Endothelial cell of umbilical vein (primary cell): Measurements from ENCODE around the gene CHST14. TPM values are rescaled to one million over a fixed set of nuclear protein-coding genes. Genes with fewer than 3 reads are reported as not detected.

ENCODE experiments used
- BruUV-seq: library from RNA; stranded (reverse); fragments of 400-500 nt; replicated peaks from 2 replicates; lab custom pipeline; 2021; lab: Mats Ljungman, UMichigan
- CTCF ChIA-PET: fragments of 300-600, 350-600 bp; sonication (Branson Sonifier 250); formaldehyde crosslinking; loops from one replicate; lab custom pipeline; 2021; ENCODE audit warnings: antibody characterized with exemption, inconsistent platforms; lab: Charles Lee
- POLR2A ChIA-PET: fragments of 300-600, 350-600 bp; sonication (Branson Sonifier 250); formaldehyde crosslinking; loops from one replicate; lab custom pipeline; 2021; ENCODE audit warnings: antibody characterized with exemption, inconsistent platforms; lab: Charles Lee
- DNase-seq: peaks from one replicate; pipeline ENCODE4 v3.0.0-alpha.2; 2011; ENCODE audit warnings: low read depth, low spot score
- FAIRE-seq: peaks from 2 replicates; lab custom pipeline; 2011; peaks lifted over from hg19 to GRCh38; lab: Jason Lieb, UNC
- H2AFZ ChIP-seq: 2 replicates; pipeline ENCODE4 v1.6.0; 2012; ENCODE audit warnings: low read depth, low read length, control low read depth, inconsistent platforms
- H3K27ac ChIP-seq: 2 replicates; pipeline ENCODE4 v1.5.1; 2011; ENCODE audit warnings: low read depth, mild to moderate bottlenecking, control low read depth, low read length, moderate library complexity; ENCODE audit not compliant: insufficient read depth
- H3K27me3 ChIP-seq, 2 experiments: 2 replicates each; pipeline versions ENCODE4 v1.6.0 to v1.6.1; 2011; ENCODE audit warnings: low read length in 2 of 2, mixed read lengths in 1 of 2; ENCODE audit not compliant: control insufficient read depth in 2 of 2, insufficient read depth in 2 of 2
- H3K36me3 ChIP-seq, 2 experiments: 2 replicates in 1 of 2; 3 replicates in 1 of 2; pipeline ENCODE4 v1.5.1; 2011; ENCODE audit warnings: low read length in 2 of 2, mild to moderate bottlenecking in 1 of 2, moderate library complexity in 1 of 2; ENCODE audit not compliant: control insufficient read depth in 2 of 2, insufficient read depth in 2 of 2; ENCODE audit errors: extremely low read depth in 1 of 2
- H3K4me1 ChIP-seq: 3 replicates; pipeline ENCODE4 v1.5.1; 2011; ENCODE audit warnings: mild to moderate bottlenecking, low read length; ENCODE audit not compliant: control insufficient read depth, insufficient read depth; ENCODE audit errors: extremely low read depth
- H3K4me2 ChIP-seq: 2 replicates; pipeline ENCODE4 v1.6.1; 2011; ENCODE audit warnings: low read length, control low read depth, mixed read lengths; ENCODE audit not compliant: insufficient read depth
- H3K4me3 ChIP-seq, 3 experiments: fragments of 200-600 bp in 1 of 3; sonication (generic), shearing (Covaris generic) in 1 of 3; replicated peaks in 1 of 3; 2 replicates each; pipeline ENCODE4 v1.5.1; 2011 to 2016; ENCODE audit warnings: control low read depth in 3 of 3, low read length in 3 of 3, mild to moderate bottlenecking in 2 of 3, inconsistent platforms in 1 of 3, low read depth in 1 of 3, moderate library complexity in 1 of 3; ENCODE audit not compliant: insufficient read depth in 1 of 3
- H3K79me2 ChIP-seq: 2 replicates; pipeline ENCODE4 v1.6.0; 2012; ENCODE audit warnings: low read length, inconsistent platforms; ENCODE audit not compliant: control insufficient read depth, insufficient read depth
- H3K9ac ChIP-seq: replicated peaks from 2 replicates; pipeline ENCODE3; 2011; ENCODE audit warnings: low read length, control low read depth; ENCODE audit not compliant: insufficient read depth; ENCODE audit errors: extremely low read depth
- H3K9me1 ChIP-seq: replicated peaks from 3 replicates; pipeline ENCODE4 v1.6.0; 2011; ENCODE audit warnings: mild to moderate bottlenecking, low read length; ENCODE audit not compliant: control insufficient read depth, insufficient read depth; ENCODE audit errors: extremely low read depth
- H3K9me3 ChIP-seq: replicated peaks from 2 replicates; pipeline ENCODE4 v1.5.1; 2012; ENCODE audit warnings: low read length, inconsistent platforms; ENCODE audit not compliant: control insufficient read depth, insufficient read depth
- H4K20me1 ChIP-seq: replicated peaks from 2 replicates; pipeline ENCODE3; 2011; ENCODE audit warnings: mild to moderate bottlenecking, low read length; ENCODE audit not compliant: control insufficient read depth, insufficient read depth; ENCODE audit errors: extremely low read depth
- CTCF ChIP-seq, 2 donors: IDR thresholded peaks; 1 replicate in 1 of 2; 2 replicates in 1 of 2; pipeline ENCODE4 v1.5.1; 2011; ENCODE audit warnings: low read length in 2 of 2, mild to moderate bottlenecking in 2 of 2, moderate library complexity in 2 of 2, control low read depth in 1 of 2, inconsistent platforms in 1 of 2, low read depth in 1 of 2; ENCODE audit not compliant: insufficient read depth in 1 of 2; ENCODE audit errors: extremely low read depth in 1 of 2
- FOS ChIP-seq: IDR thresholded peaks from 2 replicates; pipeline ENCODE4 v1.6.1; 2011; ENCODE audit warnings: mild to moderate bottlenecking, low read length, moderate library complexity, borderline replicate concordance; ENCODE audit not compliant: insufficient read depth
- JUN ChIP-seq: IDR thresholded peaks from 2 replicates; pipeline ENCODE4 v1.6.1; 2011; ENCODE audit warnings: borderline replicate concordance, low read depth; ENCODE audit not compliant: insufficient read length, insufficient read depth
- MAX ChIP-seq: IDR thresholded peaks from 2 replicates; pipeline ENCODE4 v1.6.1; 2011; ENCODE audit not compliant: insufficient read depth, insufficient read length
- POLR2A ChIP-seq: IDR thresholded peaks from 2 replicates; pipeline ENCODE4 v1.6.1; 2012; ENCODE audit warnings: low read depth, mild to moderate bottlenecking, control low read depth, low read length
- POLR2AphosphoS5 ChIP-seq: IDR thresholded peaks from 2 replicates; pipeline ENCODE4 v1.6.1; 2012; ENCODE audit warnings: low read depth, mild to moderate bottlenecking, control low read depth, low read length, moderate library complexity; ENCODE audit not compliant: insufficient read depth
- dilution Hi-C: fragments of 300-500 bp; cut with MboI; formaldehyde crosslinking; loops from one replicate; pipeline ENCODE4 v1.15.0; 2019; ENCODE audit warnings: low sequenced_read_pairs; ENCODE audit not compliant: extremely low pct_ligation_motif_present
- intact Hi-C: fragments of 100-400 bp; cut with micrococcal nuclease; formaldehyde crosslinking; loops from one replicate; pipeline ENCODE4 v1.10.0; 2022
- polyA plus RNA-seq, 4 experiments: library from polyadenylated mRNA; depleted of rRNA in 3 of 4; stranded (reverse) in 3 of 4; unstranded in 1 of 4; fragments of >200 nt; gene quantifications; 2 replicates each; pipeline versions ENCODE4 v1.2.1 to v1.2.3, GENCODE V29; 2011 to 2012; ENCODE audit warnings: missing spikeins in 1 of 4
- total RNA-seq: library from RNA; stranded (reverse); gene quantifications from 2 replicates; pipeline ENCODE4 v1.2.3, GENCODE V29; 2021

CHST14 gene
- total and polyA plus RNA-seq, 2 donors (not counting 3 experiments of a cell fraction or from before 2014, with no cell fraction given): 35.1 to 49.2 TPM

DNA sequence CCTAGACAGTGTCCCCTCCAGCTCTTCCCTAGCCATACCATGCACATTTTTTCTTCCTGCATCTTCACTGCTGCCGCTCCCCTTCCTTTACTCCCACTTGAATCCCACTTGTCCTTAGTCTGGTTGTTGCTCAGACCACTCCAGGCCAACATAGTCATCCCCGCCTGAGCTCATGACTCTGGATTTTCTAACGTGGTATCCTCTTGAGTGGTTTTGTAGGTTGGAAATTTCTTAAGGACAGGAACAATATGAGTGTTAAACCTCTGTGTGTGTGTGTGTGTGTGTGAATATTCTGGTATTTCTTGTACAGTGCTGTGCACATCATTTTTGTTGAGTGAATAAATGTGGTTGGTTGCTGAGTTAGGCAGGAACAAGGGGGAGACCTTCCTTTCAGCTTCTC is 26.9 kb upstream of the CHST14 start:
- dilution Hi-C loops (no loop called here), intact Hi-C loops (loop anchor here (5.0 kb wide), 1 partner anchor 63 kb away; no protein-coding TSS in a partner anchor)
- Histone ChIP-seq H3K4me1 (peaks cover 6% of the 10 kb centered on the region), H3K27ac (no peak overlapping the region), H3K9me1 (no peaks in the 10 kb centered on the region), H2AFZ (no peak overlapping the region), H3K79me2 (peaks cover 29% of the 10 kb centered on the region), H3K27me3 (peaks cover 11 to 12% of the 10 kb centered on the region in 2 experiments), H3K4me2 (no peak overlapping the region), H3K36me3 (no peaks in the 10 kb centered on the region), H3K9me3 (no peaks in the 10 kb centered on the region), H4K20me1 (peaks cover 2% of the 10 kb centered on the region), H3K4me3 (no peak overlapping the region), H3K9ac (no peak overlapping the region)
- no TSS peak for BruUV-seq
- FAIRE-seq (no peak), DNase-seq (no peak)
- ChIA-PET CTCF (interaction anchor here (0.5 to 1.7 kb wide), 3 partner anchors 11 to 63 kb away, joined by 3 to 5 read pairs (median 3); no protein-coding TSS in a partner anchor), POLR2A (interaction anchor here (0.5 kb wide), 1 partner anchor 156 kb away, joined by 4 read pairs; no protein-coding TSS in a partner anchor)
- TF ChIP-seq JUN (no peak), POLR2AphosphoS5 (no peak), FOS (no peak), CTCF (IDR thresholded peaks at IDR 0.05; ENCODE audit: extremely low read depth in 1 of 2, insufficient read depth in 1 of 2, low read depth in 1 of 2, low read length in 2 of 2) (no peak), MAX (no peak), POLR2A (no peak)
